Measurements from ENCODE around the gene ANKH.

- TF ChIP-seq CREB1 (IDR thresholded peaks at IDR 0.05) (no peak), CREB1 (CRISPR knock-in tag; IDR thresholded peaks at IDR 0.05) (no peak), CTCF (CRISPR knock-in tag; IDR thresholded peaks at IDR 0.05) (no peak), ZNF7 (CRISPR knock-in tag; IDR thresholded peaks at IDR 0.05) (no peak), KDM1A (CRISPR knock-in tag; IDR thresholded peaks at IDR 0.05) (no peak), ELK4 (CRISPR knock-in tag; IDR thresholded peaks at IDR 0.05; ENCODE audit: borderline replicate concordance) (no peak), IRX3 (CRISPR knock-in tag; IDR thresholded peaks at IDR 0.05; ENCODE audit: borderline replicate concordance, low read depth) (no peak), ZNF24 (IDR thresholded peaks at IDR 0.05) (no peak), YY1 (IDR thresholded peaks at IDR 0.05; ENCODE audit: insufficient read depth, insufficient replicate concordance, low read depth, low read length) (no peak), FOXK2 (IDR thresholded peaks at IDR 0.05) (no peak)
Observed at GRCh38 chr5:14801792-14802191, 69.8 kb downstream of the ANKH start.
